Measurements from ENCODE around the gene CDC42. TPM values are rescaled to one million over a fixed set of nuclear protein-coding genes. Genes with fewer than 3 reads are reported as not detected.

CDC42 gene
- total RNA-seq, 2 donors from 2014 or later = 156 to 187 TPM

DNA sequence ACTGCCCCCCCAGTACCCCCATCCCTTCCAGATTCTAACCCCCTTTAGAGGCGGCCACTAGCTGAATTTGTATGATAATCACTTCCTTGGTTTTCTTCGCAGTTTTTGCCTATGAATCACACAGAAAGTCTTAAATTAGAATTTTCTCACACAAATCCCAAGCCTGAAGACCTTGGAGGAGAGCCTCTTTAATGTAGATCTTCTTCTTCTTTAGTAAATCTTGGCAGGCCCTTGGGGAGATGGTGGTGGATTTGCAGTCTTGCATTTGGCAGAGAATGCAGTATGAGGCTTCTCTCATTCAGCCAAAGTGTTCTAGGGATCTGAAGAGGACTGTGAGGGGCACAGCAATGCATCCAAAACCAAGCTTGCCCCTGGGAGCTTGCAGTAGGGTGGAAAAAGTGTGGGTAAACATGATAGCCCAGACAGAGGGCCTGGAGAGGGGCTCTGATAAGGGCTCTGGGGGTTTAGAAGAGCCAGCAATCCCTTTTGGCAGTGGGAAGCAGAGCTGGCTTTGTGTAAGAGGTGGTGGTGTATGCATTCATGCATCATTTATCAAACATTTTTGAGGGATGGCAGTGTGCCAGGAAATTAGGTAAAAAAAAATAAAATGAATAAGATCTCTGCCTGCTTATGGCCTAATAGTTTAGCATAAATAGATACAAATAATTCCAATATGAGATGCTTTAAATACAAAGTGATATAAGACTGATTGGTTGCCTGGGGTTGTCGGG lies 7.7 kb upstream of the CDC42 start:
- Histone ChIP-seq H3K4me1 (ENCODE audit: control insufficient read depth in 1 of 2, low read depth in 2 of 2) (no peaks in the 10 kb centered on the region), H3K27ac (no peak overlapping the region), H3K9me3 (no peaks in the 10 kb centered on the region), H3K27me3 (replicated peaks; ENCODE audit: insufficient read depth) (no peaks in the 10 kb centered on the region), H3K4me3 (no peak overlapping the region), H3K36me3 (no peaks in the 10 kb centered on the region)
- no peak for TF ChIP-seq CTCF (IDR thresholded peaks at IDR 0.05)
- DNase-seq (ENCODE audit: low spot score) (no peak), ATAC-seq (ENCODE audit: insufficient number of reproducible peaks, low FRiP score, low read depth) (no peak)

- Histone ChIP-seq H3K36me3 (no peaks in the 10 kb centered on the region), H3K27ac (no peak overlapping the region), H3K27me3 (replicated peaks; ENCODE audit: insufficient read depth) (no peaks in the 10 kb centered on the region), H3K4me3 (no peak overlapping the region), H3K4me1 (ENCODE audit: control insufficient read depth in 1 of 2, low read depth in 2 of 2) (no peaks in the 10 kb centered on the region), H3K9me3 (no peaks in the 10 kb centered on the region)
- ATAC-seq (ENCODE audit: insufficient number of reproducible peaks, low FRiP score, low read depth) (no peak), DNase-seq (ENCODE audit: low spot score) (no peak)
- no peak for TF ChIP-seq CTCF (IDR thresholded peaks at IDR 0.05)
Observed at GRCh38 chr1:22045604-22046228, 6.8 kb upstream of the CDC42 start.

GRCh38 chr1:22048351-22049192 lies 3.9 kb upstream of the CDC42 start:
- Histone ChIP-seq H3K9me3 (no peaks in the 10 kb centered on the region), H3K4me3 (no peak overlapping the region), H3K4me1 (ENCODE audit: control insufficient read depth in 1 of 2, low read depth in 2 of 2) (no peaks in the 10 kb centered on the region), H3K27ac (no peak overlapping the region), H3K36me3 (no peaks in the 10 kb centered on the region), H3K27me3 (replicated peaks; ENCODE audit: insufficient read depth) (no peaks in the 10 kb centered on the region)
- DNase-seq (ENCODE audit: low spot score) (no peak), ATAC-seq (ENCODE audit: insufficient number of reproducible peaks, low FRiP score, low read depth) (no peak)
- no peak for TF ChIP-seq CTCF (IDR thresholded peaks at IDR 0.05)

- no peaks in the 10 kb centered on the region for H3K9me3 ChIP-seq
- ATAC-seq (ENCODE audit: insufficient number of reproducible peaks, low FRiP score, low read depth) (no peak), DNase-seq (ENCODE audit: low spot score) (no peak)
- H3K27me3 ChIP-seq (replicated peaks; ENCODE audit: insufficient read depth) = no peaks in the 10 kb centered on the region
- no peak overlapping the region for H3K27ac ChIP-seq
- peaks cover 12 to 14% of the 10 kb centered on the region in 2 donors for H3K4me1 ChIP-seq (ENCODE audit: control insufficient read depth in 1 of 2, low read depth in 2 of 2)
- TF ChIP-seq CTCF (IDR thresholded peaks at IDR 0.05) = no peak
- H3K4me3 ChIP-seq = no peak overlapping the region
- no peaks in the 10 kb centered on the region for H3K36me3 ChIP-seq
Observed at GRCh38 chr1:22050330-22050729, 2.2 kb upstream of the CDC42 start.

DNA sequence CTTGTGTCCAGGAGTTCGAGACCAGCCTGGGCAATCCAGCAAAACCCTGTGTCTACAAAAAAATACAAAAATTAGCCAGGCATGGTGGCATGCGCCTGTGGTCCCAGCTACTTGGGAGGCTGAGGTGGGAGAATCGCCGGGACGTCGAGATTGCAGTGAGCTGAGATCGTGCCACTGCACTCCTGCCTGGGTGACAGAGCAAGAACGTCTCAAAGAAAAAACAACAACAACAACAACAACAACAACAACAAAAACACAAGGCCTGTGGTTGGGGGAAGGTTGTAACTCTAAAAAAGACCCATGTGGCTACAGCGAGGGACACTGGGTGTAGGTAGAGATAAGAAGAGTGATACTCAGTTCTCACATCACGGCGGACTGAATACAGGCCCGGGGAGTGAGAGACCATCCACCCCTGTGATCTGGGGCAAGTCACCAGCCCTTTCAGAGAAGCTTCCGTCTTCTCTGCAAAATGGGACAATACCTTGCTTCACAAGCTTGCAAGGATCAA lies 848 bp upstream of the CDC42 start:
- ATAC-seq (ENCODE audit: insufficient number of reproducible peaks, low FRiP score, low read depth) (no peak), DNase-seq (ENCODE audit: low spot score) (no peak)
- Histone ChIP-seq H3K27ac (no peak overlapping the region), H3K4me1 (ENCODE audit: control insufficient read depth in 1 of 2, low read depth in 2 of 2) (peaks cover 24 to 27% of the 10 kb centered on the region in 2 donors), H3K4me3 (no peak overlapping the region), H3K9me3 (no peaks in the 10 kb centered on the region), H3K27me3 (replicated peaks; ENCODE audit: insufficient read depth) (no peaks in the 10 kb centered on the region), H3K36me3 (no peaks in the 10 kb centered on the region)
- no peak for TF ChIP-seq CTCF (IDR thresholded peaks at IDR 0.05)
